Activated CD8-positive, alpha-beta T cell treated with anti-CD3 and anti-CD28 coated beads for 36 hours (primary cell): Measurements from ENCODE around the gene ENTR1. TPM values are rescaled to one million over a fixed set of nuclear protein-coding genes. Genes with fewer than 3 reads are reported as not detected.

Experiments
- ATAC-seq: fragments of 200-7000 bp; cut with Tn5 transposase; one replicate; pipeline ENCODE4 v1.10.0; 2021; ENCODE audit warnings: mild to moderate bottlenecking, moderate library complexity
- CTCF ChIA-PET: fragments of 350-600 bp; sonication (Branson Sonifier 250); formaldehyde crosslinking; loops from one replicate; lab custom pipeline; 2021; ENCODE audit warnings: antibody characterized with exemption; lab: Charles Lee
- POLR2A ChIA-PET: fragments of 350-600 bp; sonication (Branson Sonifier 250); formaldehyde crosslinking; loops from one replicate; lab custom pipeline; 2021; ENCODE audit warnings: antibody characterized with exemption; lab: Charles Lee
- DNase-seq: peaks from one replicate; pipeline ENCODE4 v3.0.0-alpha.2; 2020
- H3K27ac Mint-ChIP-seq: one replicate; pipeline ENCODE4 v1.8.0; 2021; ENCODE audit warnings: mild to moderate bottlenecking, mixed read lengths
- H3K27me3 Mint-ChIP-seq: one replicate; pipeline ENCODE4 v1.8.0; 2021; ENCODE audit warnings: mixed read lengths
- H3K36me3 Mint-ChIP-seq: one replicate; pipeline ENCODE4 v1.8.0; 2021; ENCODE audit warnings: low read depth, mixed read lengths
- H3K4me1 Mint-ChIP-seq: one replicate; pipeline ENCODE4 v1.8.0; 2021; ENCODE audit warnings: low read depth, mixed read lengths
- H3K4me3 Mint-ChIP-seq: one replicate; pipeline ENCODE4 v1.8.0; 2021; ENCODE audit warnings: mild to moderate bottlenecking, moderate library complexity, mixed read lengths
- H3K9me3 Mint-ChIP-seq: one replicate; pipeline ENCODE4 v1.8.0; 2021; ENCODE audit warnings: mixed read lengths
- CTCF ChIP-seq: fragments of 200-600 bp; IDR thresholded peaks from one replicate; pipeline ENCODE4 v1.8.0; 2022; ENCODE audit warnings: antibody characterized with exemption, mild to moderate bottlenecking
- intact Hi-C: fragments of 100-400 bp; cut with micrococcal nuclease; formaldehyde crosslinking; loops from one replicate; pipeline ENCODE4 v1.10.0; 2022
- total RNA-seq, 2 experiments: library from RNA; stranded (reverse); gene quantifications; one replicate each; pipeline ENCODE4 v1.2.3, GENCODE V29; 2021

ENTR1 gene
- total RNA-seq, 2 experiments from 2014 or later = 65.9 to 66.8 TPM

- no peak for TF ChIP-seq CTCF
- Mint-ChIP-seq H3K27me3 (no peaks in the 10 kb centered on the region), H3K36me3 (no peaks in the 10 kb centered on the region), H3K27ac (no peak overlapping the region), H3K9me3 (no peaks in the 10 kb centered on the region), H3K4me3 (no peak overlapping the region), H3K4me1 (no peaks in the 10 kb centered on the region)
- CTCF ChIA-PET = no interaction called here
- ATAC-seq (no peak), DNase-seq (no peak)
- intact Hi-C loops = no loop called here
- POLR2A ChIA-PET = interaction anchor here (0.9 to 1.5 kb wide), 2 partner anchors 10 to 13 kb away, joined by 3 to 4 read pairs; partner anchors contain the start of gene DNLZ
These were observed 57.3 kb downstream of the ENTR1 start for GRCh38 chr9:136353088-136353487.

- ChIA-PET POLR2A (no interaction called here), CTCF (no interaction called here)
- ATAC-seq (no peak), DNase-seq (no peak)
- intact Hi-C loops = no loop called here
- Mint-ChIP-seq H3K4me3 (no peak overlapping the region), H3K9me3 (no peaks in the 10 kb centered on the region), H3K27ac (no peak overlapping the region), H3K27me3 (no peaks in the 10 kb centered on the region), H3K4me1 (no peaks in the 10 kb centered on the region), H3K36me3 (no peaks in the 10 kb centered on the region)
- no peak for TF ChIP-seq CTCF
These were observed 57.7 kb downstream of the ENTR1 start for GRCh38 chr9:136352682-136353081.

Other genes starting within 250 kb of the ENTR1 start
- gene LHX3, start 205.5 kb downstream of the ENTR1 start, total RNA-seq = not detected
- 10 to 100 TPM; 21.0 to 21.5 TPM for gene QSOX2, start 164.8 kb downstream of the ENTR1 start, total RNA-seq
- gene CCDC187, start 106.5 kb downstream of the ENTR1 start, total RNA-seq = under 1 TPM in 1 of 2 experiments, not detected in 1; 0.07 TPM
- 1 to 10 TPM; 8.8 to 10.0 TPM for gene GPSM1, start 83.1 kb downstream of the ENTR1 start, total RNA-seq
- gene DNLZ, start 46.9 kb downstream of the ENTR1 start, total RNA-seq = 10 to 100 TPM; 16.1 to 17.4 TPM
- gene CARD9, start 36.9 kb downstream of the ENTR1 start, total RNA-seq = 1 to 10 TPM; 6.8 to 7.1 TPM
- gene SNAPC4, start 10.4 kb downstream of the ENTR1 start, total RNA-seq = 10 to 100 TPM; 15.5 to 17.1 TPM
- gene PMPCA, start within 50 bp of the ENTR1 start, total RNA-seq = 100 to 1,000 TPM; 128 to 140 TPM
- 10 to 100 TPM; 12.0 to 13.8 TPM for gene INPP5E, start 29.2 kb upstream of the ENTR1 start, total RNA-seq
- gene SEC16A, start 72.4 kb upstream of the ENTR1 start, total RNA-seq = 10 to 100 TPM; 67.9 to 69.8 TPM
- gene NOTCH1, start 135.4 kb upstream of the ENTR1 start, total RNA-seq = 10 to 100 TPM; 45.7 to 47.6 TPM